Limb (tissue), 2 donors: ENCODE data around the gene ZNF689.
A peak's percentile ranks its signal among the peaks of the same experiment; 100 is the strongest.
"Not testable (repeated sequence)": the region's sequence is repeated elsewhere in the genome, so short reads cannot be mapped to it uniquely, and the experiment has no call there.

Source experiments
- DNase-seq, 2 donors: peaks; one replicate each; pipeline ENCODE4 v3.0.0-alpha.2; 2016; ENCODE audit errors: extremely low spot score in 2 of 2

The ZNF689 gene

GRCh38 chr16:30637139-30637538 lies 26.9 kb upstream of the ZNF689 start:
- DNase-seq: not testable (repeated sequence)

GRCh38 chr16:30636599-30636998 lies 26.4 kb upstream of the ZNF689 start:
- DNase-seq: no peak

DNA sequence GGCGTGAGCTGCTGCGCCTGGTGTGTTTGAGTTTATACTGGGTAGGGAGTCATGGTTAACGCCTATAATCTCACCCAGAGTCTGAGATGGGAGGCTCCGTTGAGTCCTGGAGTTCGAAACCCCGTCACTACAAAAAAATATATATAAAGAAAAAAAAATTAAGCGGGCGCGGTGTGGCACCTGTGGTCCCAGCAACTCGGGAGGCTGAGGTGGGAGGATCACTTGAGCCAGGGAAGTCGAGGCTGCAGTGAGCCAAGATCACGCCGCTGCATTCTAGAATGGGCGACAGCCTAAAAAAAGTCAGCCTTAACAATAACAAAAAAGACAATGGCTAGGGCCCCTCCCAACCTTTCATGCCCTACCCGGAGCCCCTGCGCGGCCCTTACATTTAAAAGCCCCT lies 23.3 kb upstream of the ZNF689 start:
- no peak for DNase-seq

DNA sequence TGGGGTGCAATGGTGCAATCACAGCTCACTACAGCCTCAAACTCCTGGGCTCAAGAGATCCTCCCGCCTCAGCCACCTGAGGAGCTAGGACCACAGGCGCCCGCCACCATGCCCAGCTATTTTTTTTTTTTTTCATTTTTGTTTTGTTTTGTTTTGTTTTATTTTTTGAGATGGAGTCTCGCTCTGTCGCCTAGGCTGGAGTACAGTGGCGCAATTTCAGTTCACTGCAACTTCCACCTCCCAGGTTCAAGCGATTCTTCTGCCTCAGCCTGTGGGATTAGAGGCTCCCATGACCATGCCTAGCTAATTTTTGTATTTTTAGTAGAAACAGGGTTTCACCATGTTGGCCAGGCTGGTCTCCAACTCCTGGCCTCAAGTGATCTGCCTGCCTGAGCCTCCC lies 22.3 kb upstream of the ZNF689 start:
- DNase-seq: not testable (repeated sequence)

- DNase-seq: peak; percentile 69 to 89
These were observed 18.7 kb upstream of the ZNF689 start for GRCh38 chr16:30628628-30629540.

DNA sequence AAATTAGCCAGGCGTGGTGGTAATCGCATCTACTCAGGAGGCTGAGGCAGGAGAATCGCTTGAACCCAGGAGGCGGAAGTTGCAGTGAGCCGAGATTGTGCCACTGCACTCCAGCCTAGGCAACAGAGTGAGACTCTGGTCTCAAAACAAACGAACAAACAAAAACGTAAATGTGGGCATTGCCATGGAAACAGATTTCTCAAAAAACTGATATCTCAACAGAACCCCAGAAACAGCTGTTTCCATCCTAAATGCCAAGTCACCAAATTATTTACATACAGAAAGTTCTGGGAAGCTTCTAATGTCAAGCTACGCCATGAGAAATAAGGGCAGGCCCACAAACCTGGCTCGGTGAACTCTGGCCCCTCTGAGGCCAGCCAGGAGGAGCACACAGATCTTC lies 16.0 kb upstream of the ZNF689 start:
- no peak for DNase-seq

DNA sequence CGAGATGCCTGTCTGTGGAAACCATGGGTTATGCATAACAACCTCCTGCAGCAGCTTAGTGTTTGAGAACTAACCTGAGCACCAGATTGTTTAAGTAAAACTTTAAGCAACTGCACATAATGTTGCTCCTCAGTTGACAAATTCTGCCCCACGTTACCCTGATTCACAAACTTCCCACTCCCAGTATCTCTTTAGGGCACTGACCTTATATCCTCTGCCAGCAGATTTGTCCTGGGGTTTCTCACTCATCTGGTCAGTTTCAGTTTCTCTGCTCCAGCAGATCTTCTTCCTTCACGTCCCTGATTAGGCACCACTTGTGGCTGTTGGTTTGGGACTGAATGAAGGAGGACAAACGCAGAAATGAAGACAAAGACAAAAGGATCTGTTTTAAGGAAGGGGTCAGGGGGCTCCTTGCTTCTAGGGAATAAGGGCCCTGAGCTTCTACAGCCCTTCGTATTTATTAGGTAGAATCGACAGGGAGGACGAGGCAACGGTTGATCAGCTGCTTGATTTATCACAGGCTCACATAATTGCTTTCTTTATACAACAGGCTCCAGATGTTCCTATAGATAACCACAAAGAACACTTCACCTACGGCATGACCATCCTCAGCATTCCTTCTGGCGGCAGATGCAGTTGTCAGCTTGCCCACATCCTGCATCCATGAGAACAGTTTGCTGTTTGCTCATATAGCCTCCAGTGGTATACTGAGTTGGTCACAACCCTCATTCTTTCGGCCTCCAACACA lies 13.5 kb upstream of the ZNF689 start:
- no peak for DNase-seq

DNA sequence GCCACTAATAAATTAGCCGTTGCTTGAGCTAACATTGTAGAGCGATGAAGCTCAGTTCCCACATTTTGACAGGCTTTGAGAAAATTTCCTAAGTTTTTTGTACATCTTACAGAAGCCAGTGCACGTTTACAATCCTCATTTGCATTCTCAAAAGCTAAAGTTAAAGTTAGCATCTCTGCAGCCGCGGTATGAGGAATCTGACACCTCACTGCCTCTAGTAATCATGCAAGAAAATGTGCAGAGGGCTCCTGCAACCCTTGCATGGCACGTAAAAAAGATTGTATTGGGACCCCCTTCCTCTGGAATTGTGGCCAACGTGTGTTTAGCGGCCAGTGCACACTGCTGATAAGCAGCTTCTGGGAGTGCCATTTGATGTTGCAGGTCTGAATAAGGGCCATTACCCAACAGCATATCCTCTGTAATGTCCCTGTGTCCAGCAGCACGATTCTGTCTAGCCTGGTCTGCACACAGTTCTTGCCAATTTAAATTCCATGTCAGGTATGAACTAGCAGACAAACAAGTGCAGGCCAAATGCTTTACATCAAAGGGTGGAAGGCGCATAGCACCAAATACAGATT lies 12.4 kb upstream of the ZNF689 start:
- no peak for DNase-seq

GRCh38 chr16:30621765-30622164 lies 11.6 kb upstream of the ZNF689 start:
- DNase-seq: no peak

- no peak for DNase-seq
These were observed 10.0 kb upstream of the ZNF689 start for GRCh38 chr16:30620169-30620568.

- DNase-seq: no peak
These were observed 9.4 kb upstream of the ZNF689 start for GRCh38 chr16:30619638-30620037.

- DNase-seq: no peak
These were observed 9.0 kb upstream of the ZNF689 start for GRCh38 chr16:30619202-30619601.

- peak in 1 of 2 donors; percentile 35 for DNase-seq
These were observed 5.3 kb upstream of the ZNF689 start for GRCh38 chr16:30615358-30616091.

- DNase-seq: peak in 1 of 2 donors; percentile 77
These were observed 925 bp downstream of the ZNF689 start for GRCh38 chr16:30609002-30609925.

DNA sequence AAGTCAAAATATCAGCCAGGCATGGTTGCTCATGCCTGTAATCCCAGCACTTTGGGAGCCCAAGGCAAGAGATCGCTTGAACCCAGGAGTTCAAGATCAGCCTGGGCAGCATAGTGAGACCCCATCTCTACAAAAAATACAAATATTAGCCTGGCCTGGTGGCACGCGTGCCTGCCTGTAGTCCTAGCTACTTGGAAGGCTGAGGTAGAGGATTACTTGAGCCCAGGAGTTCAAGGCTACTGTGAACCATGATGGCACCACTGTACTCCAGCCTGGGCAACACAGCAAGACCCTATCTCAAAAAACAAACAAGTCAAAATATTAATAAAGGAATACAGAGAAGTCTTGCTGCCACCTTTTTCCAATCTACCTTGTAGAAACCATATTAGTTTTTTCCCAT lies 4.2 kb downstream of the ZNF689 start:
- DNase-seq: no peak

DNA sequence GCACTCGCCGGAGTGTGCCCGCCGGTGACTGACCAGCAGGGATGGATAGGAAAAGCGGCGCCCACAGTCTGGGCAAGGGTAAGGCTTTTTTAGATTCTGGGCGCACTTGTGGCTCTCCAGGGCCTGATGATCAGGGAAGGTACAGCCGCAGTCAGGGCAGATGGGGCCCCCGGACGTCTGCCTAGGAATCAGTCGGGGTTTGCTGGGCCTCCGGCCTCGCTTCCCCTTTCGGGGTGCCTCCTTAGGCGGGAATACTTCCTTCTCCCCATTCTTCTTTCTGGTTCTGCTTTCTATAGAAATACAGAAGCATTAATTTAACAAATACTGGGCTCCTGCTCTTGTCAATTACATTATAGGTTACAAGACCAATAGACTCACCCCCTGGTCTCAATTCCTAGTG lies 5.0 kb downstream of the ZNF689 start:
- DNase-seq: no peak

DNA sequence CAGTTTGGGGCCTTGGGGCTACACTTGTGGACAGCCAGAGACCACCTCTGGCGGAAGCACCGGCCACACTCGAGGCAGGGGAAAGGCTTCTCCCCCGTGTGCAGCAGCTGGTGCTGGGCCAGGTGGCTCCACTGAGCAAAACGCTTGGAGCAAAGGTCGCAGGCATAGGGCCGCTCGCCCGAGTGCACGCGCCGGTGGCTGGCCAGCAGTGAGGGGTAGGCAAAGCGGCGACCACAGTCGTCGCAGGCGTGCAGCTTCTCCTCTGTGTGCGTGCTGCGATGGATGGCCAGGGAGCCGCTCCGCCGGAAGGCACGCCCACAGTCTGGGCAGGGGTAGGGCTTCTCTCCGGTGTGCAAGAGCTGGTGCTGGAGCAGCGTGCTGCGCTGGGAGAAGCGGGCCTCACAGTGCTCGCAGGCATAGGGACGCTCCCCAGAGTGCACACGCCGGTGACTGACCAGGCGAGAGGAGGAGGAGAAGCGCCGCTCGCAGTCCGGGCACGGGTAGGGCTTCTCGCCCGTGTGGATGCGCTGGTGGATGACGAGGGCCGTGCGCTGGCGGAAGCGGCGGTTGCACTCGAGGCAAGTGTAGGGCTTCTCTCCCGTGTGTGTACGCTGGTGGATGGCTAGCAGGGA lies 5.8 kb downstream of the ZNF689 start:
- DNase-seq: no peak

- no peak for DNase-seq
These were observed 6.3 kb downstream of the ZNF689 start for GRCh38 chr16:30603945-30604315.

DNA sequence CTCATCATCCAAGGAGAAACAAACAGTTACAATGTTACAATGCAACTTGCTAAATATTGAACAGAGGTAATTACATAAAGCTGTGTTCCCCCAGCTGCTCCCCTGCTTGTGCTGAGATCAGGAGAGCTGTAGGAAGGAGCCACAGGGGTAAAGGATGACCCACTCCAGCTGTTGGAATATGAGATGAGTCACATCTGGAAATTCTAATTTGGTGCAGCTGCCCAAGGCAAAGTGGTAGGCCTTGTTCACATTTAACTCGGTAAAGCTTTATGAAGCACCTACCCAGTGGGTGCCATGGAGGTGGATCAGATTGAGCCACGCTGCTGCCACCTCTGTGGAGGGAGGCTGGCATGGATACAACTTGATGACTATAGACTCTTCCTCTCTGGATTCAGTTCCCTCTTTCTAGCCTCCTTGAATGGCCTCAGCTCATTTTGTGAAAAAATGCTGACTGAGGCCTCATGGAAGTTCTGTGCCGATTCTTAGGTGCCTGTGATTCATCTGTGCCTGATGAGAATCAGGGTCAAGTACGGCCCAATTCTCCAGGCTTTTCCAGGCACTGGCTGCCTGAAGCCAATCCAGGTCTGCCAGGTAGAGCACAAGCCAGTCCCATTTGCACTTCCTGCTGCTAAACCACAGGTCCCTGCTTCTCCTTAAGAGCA lies 7.4 kb downstream of the ZNF689 start:
- DNase-seq: peak in 1 of 2 donors; percentile 41

DNA sequence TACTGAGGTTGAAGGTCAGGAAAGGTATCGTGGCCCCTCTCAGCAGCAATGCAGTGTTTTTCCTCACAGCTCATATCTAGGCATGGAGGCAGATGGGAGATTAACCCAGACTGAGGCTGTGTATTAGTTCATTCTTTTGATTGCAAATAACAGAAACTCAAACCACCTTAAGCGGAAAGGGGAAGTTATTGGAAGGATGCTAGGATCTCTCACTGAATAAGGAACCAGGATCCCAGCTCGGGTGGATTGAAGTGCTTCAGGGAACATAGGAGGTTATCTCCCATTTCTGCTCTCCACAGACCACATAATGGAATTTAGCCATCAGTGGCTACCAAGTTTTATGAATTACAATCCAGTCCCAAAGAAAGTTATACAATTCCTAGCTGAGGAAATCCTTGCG lies 8.2 kb downstream of the ZNF689 start:
- DNase-seq: no peak
